LNCAP (cell line): Measurements from ENCODE around the gene TNP2.

Source experiments
- CTCF ChIP-seq: fragments of 450-650 bp; IDR thresholded peaks from 2 replicates; pipeline ENCODE4 v1.5.1; 2017; ENCODE audit warnings: mild to moderate bottlenecking

TNP2 gene

DNA sequence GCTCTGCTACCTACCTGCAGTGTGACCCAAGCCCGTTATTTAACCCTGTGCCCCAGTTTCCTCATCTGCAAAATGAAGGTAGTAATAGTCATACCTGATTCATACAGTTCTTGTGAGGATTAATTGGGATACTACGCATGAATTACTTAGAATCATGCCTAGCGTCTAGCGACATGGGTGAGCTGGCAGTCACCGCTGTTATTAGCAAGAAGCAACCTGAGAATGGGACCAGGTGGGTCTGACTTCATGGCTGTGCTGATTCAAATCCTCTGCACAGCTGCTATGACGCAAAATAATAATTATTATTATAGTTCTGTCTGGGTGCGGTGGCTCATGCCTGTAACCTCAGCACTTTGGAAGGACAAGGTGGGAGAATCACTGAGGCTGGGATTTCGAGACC is 21.0 kb downstream of the TNP2 start:
- no peak for TF ChIP-seq CTCF

GRCh38 chr16:11245988-11246387 is 23.1 kb downstream of the TNP2 start:
- no peak for TF ChIP-seq CTCF

GRCh38 chr16:11245222-11245737 is 23.8 kb downstream of the TNP2 start:
- TF ChIP-seq CTCF, result no peak

DNA sequence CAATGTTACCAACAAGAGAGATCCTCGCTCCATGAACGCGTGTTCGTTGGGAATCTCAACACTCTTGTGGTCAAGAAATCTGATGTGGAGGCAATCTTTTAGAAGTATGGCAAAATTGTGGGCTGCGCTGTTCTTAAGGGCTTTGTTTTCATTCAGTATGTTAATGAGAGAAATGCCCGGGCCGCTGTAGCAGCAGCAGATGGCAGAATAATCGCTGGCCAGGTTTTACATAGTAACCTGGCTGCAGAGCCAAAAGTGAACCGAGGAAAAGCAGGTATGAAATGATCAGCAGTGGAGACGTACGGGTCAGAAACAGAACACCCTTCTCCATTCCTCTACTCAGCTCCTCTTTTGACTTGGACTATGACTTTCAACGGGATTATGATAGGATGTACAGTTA is 26.5 kb downstream of the TNP2 start:
- TF ChIP-seq CTCF, result no peak

GRCh38 chr16:11241480-11242204 is 27.5 kb downstream of the TNP2 start:
- no peak for TF ChIP-seq CTCF

DNA sequence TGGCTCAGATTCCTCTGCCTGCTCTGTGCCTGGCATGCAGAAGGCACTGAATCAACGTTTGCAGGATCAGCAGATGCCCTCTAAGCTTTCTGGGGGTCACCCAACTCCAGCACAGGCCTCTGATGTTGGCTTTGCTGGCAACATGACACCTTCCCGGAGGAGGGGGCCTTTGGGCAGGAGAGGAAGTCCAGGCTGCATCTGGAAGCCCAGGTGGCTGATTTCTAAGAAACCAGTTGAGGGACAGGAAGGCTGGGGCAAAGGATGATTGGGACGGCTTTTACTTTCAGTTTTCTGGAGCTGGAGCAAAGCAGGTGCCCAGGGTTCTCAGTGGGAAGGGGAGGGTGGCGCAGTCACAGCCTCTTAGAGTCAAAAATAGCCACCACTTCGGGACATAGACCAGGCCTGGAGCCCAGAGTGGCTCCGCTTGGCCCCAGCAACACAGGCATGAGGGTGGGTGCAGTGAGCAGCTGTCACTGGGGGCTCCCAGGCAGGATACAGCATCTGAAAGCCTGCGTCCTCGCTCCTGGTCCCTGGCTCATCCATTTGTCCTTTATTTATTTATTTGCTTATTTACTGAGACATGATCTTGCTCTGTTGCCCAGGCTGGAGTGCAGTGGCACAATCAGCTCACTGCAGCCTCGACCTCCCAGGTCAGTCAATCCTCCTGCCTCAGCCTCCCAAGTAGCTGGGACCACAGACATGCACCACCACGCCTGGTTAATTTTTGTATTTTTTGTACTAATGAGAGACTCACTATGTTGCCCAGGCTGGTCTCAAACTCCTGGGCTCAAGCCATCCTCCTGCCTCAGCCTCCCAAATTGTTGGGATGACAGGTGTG is 28.3 kb downstream of the TNP2 start:
- no peak for TF ChIP-seq CTCF

- TF ChIP-seq CTCF, result no peak
These were observed 29.2 kb downstream of the TNP2 start for GRCh38 chr16:11239644-11240632.
